Ammon's horn (tissue), 1 donor: ENCODE data around the gene ATP13A1.
"Not testable (repeated sequence)": the region's sequence is repeated elsewhere in the genome, so short reads cannot be mapped to it uniquely, and the experiment has no call there.

Experiments
- DNase-seq: peaks from one replicate; pipeline ENCODE4 v3.0.0-alpha.2; 2016; ENCODE audit warnings: low spot score

ATP13A1 gene

DNA sequence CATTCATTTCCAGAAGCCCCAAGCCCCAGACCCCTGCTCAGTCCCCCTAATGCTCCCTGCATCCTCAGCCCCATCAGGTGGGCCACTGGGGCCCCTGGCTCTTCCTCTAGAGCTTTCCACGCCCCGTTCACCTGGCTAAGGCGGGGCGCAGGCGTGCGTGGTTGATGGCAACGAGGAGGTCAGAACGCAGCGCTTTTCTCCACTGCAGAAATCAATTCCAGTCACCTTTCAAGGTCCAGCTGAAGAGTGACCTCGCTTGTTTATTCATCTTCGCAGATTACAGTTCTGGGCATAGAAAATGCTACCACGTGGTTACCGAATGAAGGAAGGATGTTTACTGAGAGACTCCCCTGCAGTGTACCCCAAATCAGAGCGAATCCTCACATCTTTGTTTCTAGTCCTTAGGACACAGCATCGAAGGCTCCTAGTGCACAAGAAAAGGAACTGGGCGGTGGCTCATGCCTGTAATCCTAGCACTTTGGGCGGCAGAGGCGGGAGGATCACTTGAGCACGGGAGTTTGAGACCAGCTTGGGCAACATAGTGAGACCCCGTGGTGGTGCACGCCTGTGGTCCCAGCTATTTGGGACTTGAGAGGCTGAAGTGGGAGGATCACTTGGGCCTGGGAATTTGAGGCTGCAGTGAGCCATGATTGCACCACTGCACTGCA is 44.2 kb downstream of the ATP13A1 start:
- no peak for DNase-seq

DNA sequence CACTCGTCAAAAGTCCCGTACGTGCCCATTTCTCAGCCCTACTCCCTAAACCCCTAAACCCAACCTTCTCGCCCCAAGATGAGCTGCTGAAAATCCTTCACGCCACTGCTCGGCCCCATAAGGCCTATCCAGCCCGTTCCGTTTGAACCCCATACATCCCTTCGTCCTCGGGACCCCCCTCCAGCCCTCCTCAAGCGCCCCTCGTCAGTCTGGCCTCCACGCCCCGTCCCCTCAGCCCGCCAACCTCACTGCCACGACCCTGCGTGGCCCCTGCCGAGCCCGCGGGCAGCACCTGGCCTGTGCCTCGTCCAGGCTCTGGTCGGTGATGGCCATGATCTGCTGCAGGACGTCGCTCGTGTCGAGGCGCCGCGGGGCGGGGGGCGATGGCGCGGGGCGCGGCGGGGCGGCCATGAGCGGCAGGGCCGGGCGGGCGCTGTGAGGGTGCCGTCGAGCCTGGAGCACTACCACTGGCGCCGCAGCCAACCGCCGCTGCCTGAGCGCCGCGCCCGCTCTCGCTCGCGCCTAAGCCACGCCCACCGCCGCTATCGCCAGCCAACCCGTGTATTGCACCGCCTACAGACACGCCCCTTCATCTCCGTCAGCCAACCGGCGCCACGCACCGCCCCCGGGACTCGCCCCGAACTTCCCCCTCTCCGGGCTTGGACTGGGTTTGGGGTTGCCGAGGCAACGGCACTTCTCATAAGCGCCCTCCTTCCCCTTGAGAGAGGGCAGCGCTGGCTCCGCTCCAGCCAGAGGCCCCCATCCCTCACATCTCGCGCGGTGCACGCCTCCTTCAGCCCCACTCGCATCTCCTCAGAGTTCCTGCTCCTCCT is 45.0 kb downstream of the ATP13A1 start, which contains the start of gene PBX4:
Gene PBX4, minus strand, starts transcription at position 469 of the 833 bp plus-strand sequence. Its CDS starts 58 bp downstream, at position 411.
- peak; percentile 97 for DNase-seq

DNA sequence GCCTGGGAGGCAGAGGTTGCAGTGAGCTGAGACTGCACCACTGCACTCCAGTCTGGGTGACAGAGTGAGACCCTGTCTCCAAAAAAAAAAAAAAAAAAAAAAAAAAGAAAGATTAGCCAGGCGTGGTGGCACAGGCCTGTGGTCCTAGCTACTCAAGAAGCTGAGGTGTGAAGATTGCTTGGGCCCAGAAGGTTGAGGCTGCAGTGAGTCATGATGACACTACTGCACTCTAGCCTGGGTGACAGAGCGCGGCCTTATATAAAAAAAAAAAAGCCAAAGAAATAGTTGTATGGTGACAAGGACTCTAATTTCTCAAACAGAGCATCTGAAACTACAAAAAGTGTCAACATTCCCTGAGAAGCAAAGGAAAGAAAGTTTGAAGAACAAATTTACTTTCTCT is 48.4 kb downstream of the ATP13A1 start:
- DNase-seq: no peak

DNA sequence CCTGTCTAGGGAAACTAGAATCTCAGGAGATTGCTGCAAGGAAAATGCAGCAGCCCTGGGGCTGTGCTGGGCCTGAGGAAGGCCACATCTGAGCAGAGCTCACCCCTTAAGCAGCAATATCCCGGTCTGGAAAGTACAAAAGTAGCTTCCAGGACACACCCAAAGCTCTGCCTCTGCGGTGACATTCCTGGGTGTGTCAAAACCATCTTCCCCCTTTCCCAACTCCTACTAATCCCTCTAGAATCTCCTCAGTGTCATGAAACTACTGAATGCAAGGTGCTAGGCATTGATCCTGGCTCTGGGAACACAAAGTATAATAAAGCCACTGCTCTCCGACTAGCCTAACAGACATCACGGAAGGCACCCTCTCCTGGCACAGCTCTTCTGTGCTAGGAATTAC is 50.0 kb downstream of the ATP13A1 start:
- DNase-seq: no peak

DNA sequence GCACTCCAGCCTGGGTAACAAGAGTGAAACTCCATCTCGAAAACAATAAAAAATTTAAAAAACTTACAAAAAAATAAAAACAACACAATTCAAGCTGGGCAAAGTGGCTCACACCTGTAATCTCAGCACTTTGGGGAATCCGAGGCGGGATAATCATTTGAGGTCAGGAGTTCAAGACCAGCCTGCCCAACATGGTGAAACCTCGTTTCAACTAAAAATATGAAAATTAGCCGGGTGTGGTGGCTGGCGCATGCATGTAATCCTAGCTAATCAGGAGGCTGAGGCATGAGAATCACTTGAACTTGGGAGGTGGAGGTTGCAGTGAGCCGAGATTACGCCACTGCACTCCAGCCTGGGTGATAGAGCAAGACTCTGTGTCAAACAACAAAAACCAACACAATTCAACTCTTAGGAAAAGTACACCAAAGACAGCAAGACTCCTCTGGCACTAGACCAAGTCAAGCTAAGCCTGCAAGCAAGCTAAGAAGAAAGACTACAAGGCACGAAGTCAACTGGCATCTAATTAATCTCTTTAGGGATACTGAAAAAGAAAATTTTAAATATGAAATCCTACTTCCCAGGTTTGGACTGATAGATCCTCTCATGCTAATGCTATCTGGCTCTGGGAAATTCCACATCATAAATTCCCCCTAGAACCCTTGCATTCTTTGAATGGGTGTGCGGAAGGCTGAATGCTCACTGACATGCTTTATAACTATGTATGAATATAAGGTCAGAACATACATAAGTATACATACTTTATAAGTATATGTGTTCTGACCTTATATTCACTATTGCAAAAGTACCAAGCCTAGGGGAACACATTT is 52.9 kb downstream of the ATP13A1 start:
- no peak for DNase-seq

DNA sequence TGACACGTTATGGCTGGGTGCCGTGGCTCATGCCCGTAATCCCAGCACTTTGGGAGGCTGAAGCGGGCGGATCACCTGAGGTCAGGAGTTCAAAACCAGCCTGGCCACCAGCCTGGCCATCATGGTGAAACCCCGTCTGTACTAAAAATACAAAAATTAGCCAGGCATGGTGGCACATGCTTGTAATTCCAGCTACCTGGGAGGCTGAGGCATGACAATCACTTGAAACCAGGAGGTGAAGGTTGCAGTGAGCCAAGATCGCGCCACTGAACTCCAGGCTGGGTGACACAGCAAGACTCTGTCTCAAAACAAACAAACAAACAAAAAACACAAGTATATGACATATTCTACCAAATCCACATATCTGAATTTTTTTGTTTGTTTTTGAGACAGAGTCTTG is 56.8 kb downstream of the ATP13A1 start:
- not testable (repeated sequence) for DNase-seq

DNA sequence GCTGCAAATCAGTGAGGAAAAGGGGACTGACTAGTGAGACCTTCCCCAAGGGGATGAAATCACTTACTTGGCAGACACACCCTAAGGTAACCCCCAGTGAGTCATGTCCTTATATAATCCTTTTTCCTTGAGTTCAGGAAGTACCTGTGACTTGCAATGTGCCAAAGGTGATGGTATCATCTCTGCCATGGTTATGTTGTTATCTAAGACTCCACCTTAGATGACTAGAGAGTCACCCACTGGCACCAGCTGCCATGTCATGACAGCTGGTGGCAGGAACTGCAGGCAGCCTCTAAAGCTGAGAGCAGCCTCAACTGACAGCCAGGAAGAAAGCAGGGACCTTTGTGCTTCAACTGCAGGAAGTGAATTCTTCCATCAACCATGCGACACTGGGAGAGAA is 57.5 kb downstream of the ATP13A1 start:
- no peak for DNase-seq

DNA sequence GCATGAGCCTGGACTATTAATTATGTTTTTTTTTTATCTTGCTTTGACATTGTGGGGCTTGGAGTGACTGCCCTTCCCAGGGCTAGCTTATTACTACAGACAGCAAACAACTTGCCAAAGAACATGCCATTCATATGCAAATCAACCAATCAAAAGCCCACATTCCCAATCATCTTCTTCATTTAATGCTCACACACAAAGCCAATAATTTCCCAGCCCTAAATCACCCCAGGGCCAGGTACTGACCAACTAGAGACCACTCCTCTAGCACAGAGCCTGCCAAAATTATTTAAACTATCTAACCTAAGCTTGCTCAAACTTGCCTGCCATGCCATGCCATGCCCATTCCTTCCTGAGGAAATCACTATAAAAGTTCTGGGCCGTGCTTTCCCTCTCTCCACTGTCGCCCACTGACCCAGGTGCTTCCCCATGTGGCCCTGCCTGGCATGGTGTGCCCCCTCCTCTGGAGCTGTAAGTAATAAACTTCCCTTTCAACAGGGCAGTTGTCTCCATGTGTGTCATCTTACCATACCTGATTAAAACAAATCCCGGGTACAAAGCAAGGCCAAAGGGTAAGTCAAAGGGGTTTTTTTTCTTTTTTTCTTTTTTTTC is 60.7 kb downstream of the ATP13A1 start:
- DNase-seq: no peak

DNA sequence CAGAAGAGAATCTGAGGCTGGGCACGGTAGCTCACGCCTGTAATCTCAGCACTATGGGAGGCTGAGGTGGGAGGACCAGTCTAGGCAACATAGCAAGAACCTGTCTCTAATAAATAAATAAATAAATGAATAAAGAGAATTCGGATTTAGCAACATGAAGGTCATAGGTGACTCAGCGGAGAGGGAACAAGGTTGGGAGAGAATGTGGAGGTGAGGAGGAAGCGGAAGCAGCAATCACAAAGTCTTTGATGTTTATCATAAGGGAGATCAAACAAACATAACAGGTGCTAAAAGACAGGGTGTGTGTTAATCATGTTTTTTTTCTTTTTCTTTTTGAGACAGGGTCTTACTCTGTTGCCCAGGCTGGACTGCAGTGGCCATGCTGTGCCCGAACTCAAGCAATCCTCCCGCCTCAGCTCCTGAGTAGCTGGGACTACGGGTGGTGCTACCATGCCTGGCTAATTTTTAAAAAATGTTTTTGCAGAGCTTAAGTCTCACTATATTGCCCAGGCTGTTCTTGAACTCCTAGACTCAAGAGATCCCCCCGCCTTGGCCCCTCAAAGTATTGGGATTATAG is 61.3 kb downstream of the ATP13A1 start:
- DNase-seq: no peak

DNA sequence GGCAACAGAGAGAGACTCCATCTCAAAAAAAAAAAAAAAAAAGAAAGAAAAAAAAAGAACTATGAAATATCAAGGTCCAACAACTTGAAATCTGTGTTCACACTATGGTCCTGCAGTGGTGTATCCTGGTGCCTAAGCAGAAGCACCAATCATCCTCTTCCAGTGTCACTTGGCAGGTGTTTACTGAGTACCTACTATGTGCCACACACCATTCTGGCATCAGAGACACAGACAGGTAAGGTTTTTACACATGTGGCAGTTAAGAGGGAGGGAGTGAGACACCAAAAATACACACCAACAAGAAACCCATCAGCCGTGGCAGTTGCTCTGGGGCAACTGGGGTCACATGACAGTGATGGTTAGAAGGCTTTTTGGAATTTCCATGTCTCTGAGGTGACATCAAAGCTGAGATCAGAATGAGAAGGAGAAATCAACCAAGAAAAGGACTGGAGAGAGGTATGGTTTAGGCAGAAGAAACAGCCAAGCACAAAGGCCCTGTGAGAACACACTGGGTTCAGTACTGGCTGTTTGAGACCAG is 62.6 kb downstream of the ATP13A1 start:
- no peak for DNase-seq

DNA sequence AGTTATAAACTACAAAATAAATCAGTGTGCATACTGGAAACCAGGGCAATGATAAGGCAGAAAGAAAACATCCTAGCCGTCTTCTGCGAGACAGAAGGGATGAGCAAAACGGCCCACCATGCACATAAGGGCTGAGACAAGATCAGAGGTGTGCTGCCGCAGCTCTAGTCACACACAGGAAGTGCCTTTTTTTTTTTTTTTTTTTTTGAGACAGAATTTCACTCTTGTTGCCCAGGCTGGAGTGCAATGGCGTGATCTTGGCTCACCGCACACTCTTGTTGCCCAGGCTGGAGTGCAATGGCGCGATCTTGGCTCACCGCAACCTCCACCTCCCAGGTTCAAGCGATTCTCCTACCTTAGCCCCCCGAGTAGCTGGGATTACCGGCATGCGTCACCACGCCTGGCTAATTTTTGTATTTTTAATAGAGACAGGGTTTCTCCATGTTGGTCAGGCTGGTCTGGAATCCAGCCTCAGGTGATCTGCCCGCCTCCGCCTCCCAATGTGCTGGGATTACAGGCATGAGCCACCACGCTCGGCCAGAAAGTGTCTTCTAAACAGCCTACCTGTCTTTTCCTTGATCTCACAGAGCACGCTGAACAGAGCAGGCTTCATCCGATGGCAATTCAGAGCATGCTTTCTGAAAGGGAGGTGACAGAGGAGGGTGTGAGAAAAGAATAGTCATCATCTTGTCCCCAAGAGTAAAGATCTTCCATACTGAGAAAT is 64.6 kb downstream of the ATP13A1 start:
- DNase-seq: not testable (repeated sequence)

DNA sequence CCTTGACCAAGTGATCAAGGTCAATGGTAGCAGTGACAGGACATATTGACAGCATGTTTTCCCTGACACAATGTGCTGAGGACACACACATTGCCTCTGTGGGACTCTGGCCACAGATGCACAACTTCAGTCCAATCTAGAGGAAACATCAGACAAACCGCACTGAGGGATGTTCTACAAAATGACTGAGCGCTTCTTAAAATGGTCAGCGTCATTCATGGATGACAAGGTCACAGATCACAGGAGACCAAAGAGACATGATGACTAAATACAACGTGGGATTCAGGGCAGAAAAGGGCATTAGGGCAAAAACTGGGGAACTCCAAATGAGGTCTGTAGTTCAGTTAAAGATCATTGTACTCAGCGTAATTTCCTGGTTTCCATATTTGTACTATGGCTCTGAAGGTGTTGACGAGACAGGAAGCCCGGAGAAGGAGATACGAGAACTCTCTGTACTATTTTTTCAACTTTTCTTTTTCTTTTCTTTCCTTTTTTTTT is 65.6 kb downstream of the ATP13A1 start:
- DNase-seq: no peak
